Large intestine (tissue), 3 donors: Measurements from ENCODE around the gene PGM5. TPM values are rescaled to one million over a fixed set of nuclear protein-coding genes. Genes with fewer than 3 reads are reported as not detected.

Experiments used
- DNase-seq, 2 donors: peaks; one replicate each; pipeline versions ENCODE4 v3.0.0 to v3.0.0-alpha.2; 2013
- H3K27ac ChIP-seq: one replicate; pipeline ENCODE4 v1.5.1; 2013; ENCODE audit warnings: low read length
- H3K27me3 ChIP-seq: 2 replicates; pipeline ENCODE4 v1.6.1; 2013; ENCODE audit warnings: low read length; ENCODE audit not compliant: control insufficient read depth, insufficient read depth
- H3K36me3 ChIP-seq: 2 replicates; pipeline ENCODE4 v1.6.1; 2013; ENCODE audit warnings: low read length; ENCODE audit not compliant: control insufficient read depth, insufficient read depth
- H3K4me1 ChIP-seq: one replicate; pipeline ENCODE4 v1.6.1; 2013; ENCODE audit warnings: low read length; ENCODE audit not compliant: control insufficient read depth, insufficient read depth
- H3K4me3 ChIP-seq: one replicate; pipeline ENCODE4 v1.5.1; 2013; ENCODE audit warnings: low read length
- H3K9me3 ChIP-seq: one replicate; pipeline ENCODE4 v1.6.1; 2013; ENCODE audit warnings: mild to moderate bottlenecking, low read depth, low read length, moderate library complexity; ENCODE audit not compliant: control insufficient read depth
- WGBS: methylation state at CpG from one replicate; pipeline ENCODE4 v1.1.5; 2013; ENCODE audit warnings: low lambda C conversion rate; ENCODE audit not compliant: insufficient coverage; 5-methylcytosine and 5-hydroxymethylcytosine counted together
- polyA plus RNA-seq: library from polyadenylated mRNA; unstranded; fragments of 120-200 nt; gene quantifications from one replicate; pipeline ENCODE4 v1.2.1, GENCODE V29; 2013

Gene PGM5
- polyA plus RNA-seq, 1 donor: 26.4 TPM

GRCh38 chr9:68574150-68574549 lies 217.7 kb downstream of the PGM5 start:
- no peak for DNase-seq
- H3K9me3 ChIP-seq: no peaks in the 10 kb centered on the region
- H3K4me1 ChIP-seq: peaks cover 2% of the 10 kb centered on the region
- WGBS: 76% methylated on average over 3 of the region's 3 CpGs
- no peaks in the 10 kb centered on the region for H3K36me3 ChIP-seq
- no peaks in the 10 kb centered on the region for H3K27me3 ChIP-seq
- no peak overlapping the region for H3K4me3 ChIP-seq
- H3K27ac ChIP-seq: no peak overlapping the region

GRCh38 chr9:68575817-68576216 lies 219.4 kb downstream of the PGM5 start:
- WGBS: 29% methylated on average over 1 of the region's 5 CpGs
- peak; percentile 15 to 57 for DNase-seq
- H3K36me3 ChIP-seq: no peaks in the 10 kb centered on the region

GRCh38 chr9:68577774-68578591 lies 221.6 kb downstream of the PGM5 start:
- DNase-seq: no peak
- Histone ChIP-seq H3K4me3 (no peak overlapping the region), H3K4me1 (peaks cover 2% of the 10 kb centered on the region), H3K9me3 (no peaks in the 10 kb centered on the region), H3K36me3 (no peaks in the 10 kb centered on the region), H3K27me3 (no peaks in the 10 kb centered on the region), H3K27ac (no peak overlapping the region)
- WGBS: 100% methylated on average over 1 of the region's 7 CpGs

More at GRCh38 chr9:68575817-68576216, 219.4 kb downstream of the PGM5 start:
- no peak overlapping the region for H3K4me3 ChIP-seq
- H3K27ac ChIP-seq: peak overlapping the region; percentile 44
- H3K4me1 ChIP-seq: peaks cover 2% of the 10 kb centered on the region
- no peaks in the 10 kb centered on the region for H3K27me3 ChIP-seq
- H3K9me3 ChIP-seq: no peaks in the 10 kb centered on the region

Other genes with a start within 250 kb of the PGM5 start
- gene ZNG1C, start 114.6 kb upstream of the PGM5 start, polyA plus RNA-seq: 53.0 TPM
- gene FOXD4L3, start 53.7 kb upstream of the PGM5 start, polyA plus RNA-seq: 0.12 TPM
- gene TMEM252, start 184.3 kb downstream of the PGM5 start, polyA plus RNA-seq: 2.4 TPM